ENCODE measurements around the gene SULF2.

Gene SULF2

DNA sequence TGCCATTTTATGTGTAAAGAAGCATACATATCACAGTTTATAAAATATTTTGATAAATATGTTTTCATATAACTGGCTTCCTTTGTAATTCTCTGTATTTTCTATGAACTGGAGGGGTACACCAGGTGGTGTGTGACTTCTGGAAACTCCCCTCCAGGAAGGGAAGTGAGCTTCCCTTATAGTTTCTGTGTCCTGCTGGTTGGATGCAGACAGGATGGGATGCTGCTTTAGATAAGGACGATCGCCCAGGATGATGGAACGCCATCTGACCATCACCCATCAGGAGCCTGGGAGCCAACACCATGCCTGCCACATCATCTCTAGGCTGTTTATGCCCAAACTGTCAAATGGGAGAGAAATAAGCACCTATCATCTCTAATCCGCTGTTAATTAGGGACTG is 66.1 kb downstream of the SULF2 start:
- TF ChIP-seq, protein P1, sequence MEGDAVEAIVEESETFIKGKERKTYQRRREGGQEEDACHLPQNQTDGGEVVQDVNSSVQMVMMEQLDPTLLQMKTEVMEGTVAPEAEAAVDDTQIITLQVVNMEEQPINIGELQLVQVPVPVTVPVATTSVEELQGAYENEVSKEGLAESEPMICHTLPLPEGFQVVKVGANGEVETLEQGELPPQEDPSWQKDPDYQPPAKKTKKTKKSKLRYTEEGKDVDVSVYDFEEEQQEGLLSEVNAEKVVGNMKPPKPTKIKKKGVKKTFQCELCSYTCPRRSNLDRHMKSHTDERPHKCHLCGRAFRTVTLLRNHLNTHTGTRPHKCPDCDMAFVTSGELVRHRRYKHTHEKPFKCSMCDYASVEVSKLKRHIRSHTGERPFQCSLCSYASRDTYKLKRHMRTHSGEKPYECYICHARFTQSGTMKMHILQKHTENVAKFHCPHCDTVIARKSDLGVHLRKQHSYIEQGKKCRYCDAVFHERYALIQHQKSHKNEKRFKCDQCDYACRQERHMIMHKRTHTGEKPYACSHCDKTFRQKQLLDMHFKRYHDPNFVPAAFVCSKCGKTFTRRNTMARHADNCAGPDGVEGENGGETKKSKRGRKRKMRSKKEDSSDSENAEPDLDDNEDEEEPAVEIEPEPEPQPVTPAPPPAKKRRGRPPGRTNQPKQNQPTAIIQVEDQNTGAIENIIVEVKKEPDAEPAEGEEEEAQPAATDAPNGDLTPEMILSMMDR (IDR thresholded peaks at IDR 0.05; ENCODE audit: control extremely low read depth, extremely low read depth, low read depth, missing control alignments) = no peak
- ChIA-PET POLR2A (no interaction called here), CTCF (interaction anchor here (1.9 to 3.2 kb wide), 3 partner anchors 10 to 902 kb away, joined by 5 to 12 read pairs (median 5); no protein-coding TSS in a partner anchor)
- DNase-seq (ENCODE audit: extremely low spot score) = no peak

DNA sequence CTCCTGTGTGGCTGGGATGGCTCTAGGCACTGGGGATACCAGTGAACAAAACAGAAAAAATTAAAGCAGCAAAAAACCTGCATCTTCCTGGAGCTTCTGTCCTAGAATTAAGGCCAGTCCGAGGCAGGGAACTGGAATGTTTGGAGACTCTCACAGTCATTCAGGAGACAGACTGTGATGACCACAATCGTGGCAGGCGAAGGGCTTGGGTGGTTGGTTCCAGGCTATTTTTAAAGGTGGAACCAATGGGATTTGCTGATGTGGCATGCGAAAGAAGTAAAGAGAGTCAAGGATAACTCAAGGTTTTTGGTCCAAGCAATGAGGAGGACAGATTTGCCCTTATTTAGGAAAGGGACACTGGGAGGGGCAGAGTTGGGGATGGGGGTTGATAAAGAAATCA is 66.9 kb downstream of the SULF2 start:
- ChIA-PET POLR2A (no interaction called here), CTCF (interaction anchor here (1.2 to 3.2 kb wide), 5 partner anchors 8 to 902 kb away, joined by 3 to 12 read pairs (median 5); no protein-coding TSS in a partner anchor)
- TF ChIP-seq, protein P1 (IDR thresholded peaks at IDR 0.05; ENCODE audit: control extremely low read depth, extremely low read depth, low read depth, missing control alignments) = no peak
- no peak for DNase-seq (ENCODE audit: extremely low spot score)

DNA sequence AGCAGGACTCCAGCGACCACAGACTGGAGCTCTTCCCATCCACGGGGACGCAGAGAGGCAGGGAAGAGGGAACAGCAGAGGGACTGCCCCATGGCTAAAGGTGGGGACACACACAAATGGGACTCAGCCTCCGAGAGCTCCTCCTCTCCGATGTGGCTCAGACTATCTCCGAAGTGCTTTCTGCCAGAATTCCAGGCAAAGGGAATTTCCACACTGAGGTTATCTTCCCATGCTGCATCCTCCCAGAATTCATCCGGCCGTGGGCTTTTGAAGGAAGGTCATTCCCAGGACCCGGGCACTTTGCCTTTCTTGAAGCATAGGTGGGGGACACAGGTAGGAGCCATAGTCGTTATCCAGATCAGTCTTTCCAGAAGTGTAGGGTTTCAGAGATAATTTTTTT is 67.9 kb downstream of the SULF2 start:
- DNase-seq (ENCODE audit: extremely low spot score) = no peak
- POLR2A ChIA-PET = no interaction called here
- TF ChIP-seq, protein P1 (IDR thresholded peaks at IDR 0.05; ENCODE audit: control extremely low read depth, extremely low read depth, low read depth, missing control alignments) = no peak
- CTCF ChIA-PET = interaction anchor here (0.6 to 1.9 kb wide), 6 partner anchors 9 to 53 kb away, joined by 3 to 5 read pairs (median 4); no protein-coding TSS in a partner anchor

DNA sequence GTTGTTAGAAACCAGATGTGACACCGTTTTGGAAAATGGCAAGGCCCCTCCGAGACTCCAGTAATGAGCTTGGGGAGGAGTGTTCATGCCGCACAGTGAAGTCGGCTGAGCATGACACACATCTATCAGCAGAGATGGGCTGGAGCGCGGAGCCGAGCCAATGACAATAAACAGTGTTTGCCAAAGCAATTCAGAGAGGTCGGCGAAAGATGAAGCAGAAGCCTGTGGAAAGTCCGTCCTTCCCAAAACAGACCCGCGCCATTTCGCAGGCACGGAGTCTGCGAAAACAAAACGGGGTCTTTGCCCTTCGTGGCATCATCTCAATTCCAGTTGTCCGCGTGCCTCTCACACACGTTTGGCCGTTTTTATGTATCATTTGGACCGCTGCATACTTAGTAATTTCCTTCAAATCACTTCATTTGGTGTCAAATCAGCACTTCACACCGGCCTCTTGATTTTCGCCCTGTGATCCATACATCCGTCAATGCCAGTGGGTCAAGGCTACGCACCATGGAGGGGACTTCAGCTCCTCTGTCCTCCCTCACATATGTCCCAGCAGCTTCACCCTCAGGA is 71.3 kb downstream of the SULF2 start:
- CTCF ChIA-PET = interaction anchor here (4.8 to 7.9 kb wide), 2 partner anchors 11 to 36 kb away, joined by 26 to 70 read pairs; no protein-coding TSS in a partner anchor
- TF ChIP-seq, protein P1 (IDR thresholded peaks at IDR 0.05; ENCODE audit: control extremely low read depth, extremely low read depth, low read depth, missing control alignments) = no peak
- POLR2A ChIA-PET = no interaction called here
- no peak for DNase-seq (ENCODE audit: extremely low spot score)

DNA sequence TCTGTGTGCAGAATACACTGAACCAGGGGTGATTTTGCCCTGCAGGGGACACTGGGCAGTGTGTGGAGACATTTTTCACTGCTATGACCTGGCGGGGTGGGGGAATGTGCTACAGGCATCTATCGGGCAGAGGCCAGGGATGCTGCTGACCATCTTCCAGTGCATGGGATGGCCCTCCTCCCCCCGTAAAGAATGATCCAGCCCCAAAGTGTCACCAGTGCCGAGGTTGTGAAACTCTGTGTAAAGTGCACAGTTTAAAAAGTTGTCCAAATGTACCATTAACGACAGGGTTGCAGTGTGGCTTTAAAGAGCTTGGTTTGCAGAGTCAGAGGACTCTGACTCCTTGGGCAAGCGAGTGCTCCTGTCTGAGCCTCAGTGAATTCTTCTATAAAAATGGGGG is 72.1 kb downstream of the SULF2 start:
- TF ChIP-seq, protein P1 (IDR thresholded peaks at IDR 0.05; ENCODE audit: control extremely low read depth, extremely low read depth, low read depth, missing control alignments) = no peak
- ChIA-PET POLR2A (no interaction called here), CTCF (interaction anchor here (0.9 to 7.9 kb wide), 3 partner anchors 11 to 907 kb away, joined by 3 to 70 read pairs (median 26); no protein-coding TSS in a partner anchor)
- no peak for DNase-seq (ENCODE audit: extremely low spot score)

DNA sequence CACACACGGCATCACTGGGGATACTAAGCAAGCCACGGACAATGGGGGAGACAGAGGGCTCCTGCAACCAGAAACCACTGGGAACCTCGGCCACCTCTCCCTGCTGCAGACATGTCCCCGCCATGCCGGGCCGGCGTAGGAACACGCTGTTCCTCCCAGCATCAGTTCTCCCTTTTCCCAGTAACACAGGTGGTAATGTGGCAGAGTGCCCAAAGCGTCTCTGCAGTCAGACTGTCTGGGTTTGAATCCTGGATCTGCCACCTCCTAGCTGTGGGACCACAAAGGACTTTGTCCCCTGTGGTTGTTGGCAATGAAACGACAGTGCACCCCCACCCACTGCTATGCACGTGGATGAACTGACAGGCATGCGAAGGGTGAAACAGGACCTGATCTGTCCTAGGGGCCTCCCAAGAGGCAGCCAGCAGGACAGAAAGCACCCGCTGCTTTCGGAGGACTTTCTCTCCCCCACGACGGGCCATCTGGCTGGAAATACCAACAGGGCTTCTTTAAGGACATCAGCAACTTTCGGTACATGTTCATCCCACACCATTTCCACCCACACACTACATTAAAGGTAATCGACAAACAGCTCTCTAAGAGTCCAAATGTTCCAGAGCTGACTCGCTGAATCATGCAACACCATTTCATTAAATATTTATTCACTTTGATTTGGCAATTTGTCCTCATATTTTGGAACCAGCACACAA is 74.1 kb downstream of the SULF2 start:
- ChIA-PET POLR2A (no interaction called here), CTCF (interaction anchor here (1.3 to 7.9 kb wide), 5 partner anchors 10 to 33 kb away, joined by 4 to 70 read pairs (median 5); no protein-coding TSS in a partner anchor)
- no peak for DNase-seq (ENCODE audit: extremely low spot score)
- TF ChIP-seq, protein P1 (IDR thresholded peaks at IDR 0.05; ENCODE audit: control extremely low read depth, extremely low read depth, low read depth, missing control alignments) = no peak

Measured in GM10248 (cell line).